Spinal cord (tissue), 10 donors: ENCODE data around the gene TPSB2. TPM values are rescaled to one million over a fixed set of nuclear protein-coding genes. Genes with fewer than 3 reads are reported as not detected.
"Not testable (repeated sequence)": the region's sequence is repeated elsewhere in the genome, so short reads cannot be mapped to it uniquely, and the experiment has no call there.

ENCODE experiments used
- DNase-seq, 6 donors: peaks; one replicate each; pipeline versions ENCODE4 v3.0.0 to v3.0.0-alpha.2; 2013 to 2015; ENCODE audit warnings: low spot score in 6 of 6, low read depth in 4 of 6
- H3K27ac ChIP-seq: one replicate; pipeline ENCODE4 v1.5.1; 2013; ENCODE audit warnings: low read depth, low read length, control low read depth
- H3K27me3 ChIP-seq: one replicate; pipeline ENCODE4 v1.6.1; 2013; ENCODE audit warnings: low read length; ENCODE audit not compliant: control insufficient read depth, insufficient read depth
- H3K36me3 ChIP-seq: one replicate; pipeline ENCODE4 v1.6.1; 2013; ENCODE audit warnings: low read length; ENCODE audit not compliant: control insufficient read depth, insufficient read depth
- H3K4me1 ChIP-seq: one replicate; pipeline ENCODE4 v1.6.1; 2013; ENCODE audit warnings: low read length; ENCODE audit not compliant: control insufficient read depth, insufficient read depth
- H3K4me3 ChIP-seq: one replicate; pipeline ENCODE4 v1.5.1; 2013; ENCODE audit warnings: low read depth, low read length, control low read depth
- H3K9me3 ChIP-seq: one replicate; pipeline ENCODE4 v1.6.1; 2013; ENCODE audit warnings: low read length; ENCODE audit not compliant: control insufficient read depth, insufficient read depth
- WGBS: methylation state at CpG from one replicate; pipeline ENCODE4 v1.1.5; 2013; ENCODE audit warnings: missing lambda C conversion rate; ENCODE audit not compliant: insufficient coverage; 5-methylcytosine and 5-hydroxymethylcytosine counted together
- long read RNA-seq, 4 donors: transcript quantifications; one replicate each; lab custom pipeline, GENCODE V29; 2026
- polyA plus RNA-seq, 2 donors: library from polyadenylated mRNA; unstranded; fragments of 120-200 nt; gene quantifications; one replicate each; pipeline ENCODE4 v1.2.1, GENCODE V29; 2013; ENCODE audit not compliant: insufficient read length in 2 of 2
- total RNA-seq, 2 donors: library from RNA; depleted of rRNA in 1 of 2; stranded (reverse); fragments of 120-200 nt in 1 of 2; fragments of >200 nt in 1 of 2; gene quantifications; one replicate each; pipeline versions ENCODE4 v1.2.3 to v1.2.4, GENCODE V29; 2013 to 2014
- donor health status: healthy.

Gene TPSB2
- under 1 TPM in 1 of 2 donors, not detected in 1; 0.61 TPM for total RNA-seq
- 1 to 10 TPM in 1 of 2 donors, not detected in 1; 1.5 TPM for polyA plus RNA-seq
- long read RNA-seq, donor 1, partial matches to known transcripts = 0 of 2 reads
- long read RNA-seq, donor 1, other reads (novel, unspliced or antisense) = 0 of 2 reads
- long read RNA-seq, donor 2 = 0 reads
- long read RNA-seq, donor 3 = 0 reads
- long read RNA-seq, donor 4 = 0 reads

DNA sequence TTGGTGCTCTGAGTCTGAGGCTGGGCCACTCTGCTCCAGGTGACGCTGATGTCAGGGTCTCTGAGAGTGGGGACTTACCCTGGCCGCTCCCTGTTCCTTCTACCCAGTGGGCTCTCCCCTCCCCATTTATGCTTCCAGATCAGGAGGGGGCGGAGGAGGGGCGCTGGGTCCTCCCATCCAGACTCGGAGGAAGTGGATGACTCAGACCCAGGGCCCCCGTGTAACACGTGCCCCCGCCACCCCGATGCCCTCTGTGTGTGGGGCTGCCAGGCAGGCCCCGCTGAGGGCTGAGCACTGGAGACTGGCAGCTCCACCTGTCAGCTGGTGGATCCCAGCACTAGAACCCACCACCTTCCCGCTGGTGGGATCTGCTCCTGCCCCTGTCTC lies at the start of gene TPSB2:
Gene TPSB2 (minus strand): TSS at position 101 of the 387 bp plus-strand sequence. CDS start 233 bp downstream, outside the sequence.
- H3K4me3 ChIP-seq, H3K36me3 ChIP-seq, H3K4me1 ChIP-seq, H3K27me3 ChIP-seq, DNase-seq, H3K27ac ChIP-seq, H3K9me3 ChIP-seq: not testable (repeated sequence)
- no CpG with 5 or more reads among the region's 11 CpGs for WGBS

DNA sequence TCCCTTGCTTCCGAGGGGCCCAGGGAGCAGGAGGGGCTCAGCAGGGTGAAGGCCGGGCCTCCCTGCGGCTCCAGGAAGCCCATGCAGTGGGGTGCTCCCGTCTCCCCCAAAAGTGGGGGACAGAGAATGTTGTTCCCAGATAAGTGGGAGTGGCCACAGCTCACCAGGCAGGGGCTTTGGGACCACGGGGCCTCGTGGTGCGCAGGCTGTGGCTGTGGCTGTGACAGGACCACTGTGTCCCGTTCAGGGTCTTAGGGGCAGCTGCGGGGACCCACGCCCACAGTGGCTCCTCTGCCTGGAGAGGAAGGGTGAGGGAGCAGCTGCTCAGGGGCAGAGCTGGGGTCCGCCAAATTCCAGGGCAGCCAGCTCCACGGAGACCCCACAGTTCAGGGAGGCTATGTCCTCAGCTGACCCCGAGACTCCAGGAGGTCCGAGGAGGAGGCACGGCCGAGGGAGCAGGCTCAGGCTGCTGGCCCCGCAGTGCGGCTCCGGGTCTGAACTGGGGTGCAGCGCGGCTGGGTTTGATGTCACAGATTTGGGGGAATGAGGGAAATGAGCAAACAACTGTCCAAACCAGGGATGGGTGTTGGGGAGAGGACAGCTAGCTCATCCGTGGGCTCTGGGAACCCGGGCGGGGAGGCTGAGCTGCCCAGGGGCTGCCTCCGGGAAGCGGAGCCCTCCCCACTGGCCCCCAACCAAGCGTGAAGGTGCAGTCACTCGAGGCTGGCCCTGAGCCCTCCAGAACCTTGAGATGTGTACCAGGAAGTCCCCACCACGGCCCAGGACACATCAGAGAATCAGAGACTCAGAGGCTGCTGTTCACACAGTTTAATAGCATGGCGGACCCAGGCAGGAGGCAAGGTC lies 49.3 kb upstream of the TPSB2 start:
- Histone ChIP-seq H3K27ac (no peak overlapping the region), H3K4me1 (peaks cover 4% of the 10 kb centered on the region), H3K27me3 (peaks cover 10% of the 10 kb centered on the region), H3K36me3 (no peaks in the 10 kb centered on the region), H3K9me3 (no peaks in the 10 kb centered on the region), H3K4me3 (no peak overlapping the region)
- WGBS = 83% methylated on average over 30 of the region's 30 CpGs
- DNase-seq = no peak

- H3K4me1 ChIP-seq = peaks cover 4% of the 10 kb centered on the region
- H3K4me3 ChIP-seq = no peak overlapping the region
- no peaks in the 10 kb centered on the region for H3K36me3 ChIP-seq
- peaks cover 10% of the 10 kb centered on the region for H3K27me3 ChIP-seq
- 29% methylated on average over 12 of the region's 18 CpGs for WGBS
- no peak overlapping the region for H3K27ac ChIP-seq
- H3K9me3 ChIP-seq = no peaks in the 10 kb centered on the region
- DNase-seq = no peak
Observed at GRCh38 chr16:1278477-1278876, 48.5 kb upstream of the TPSB2 start.

GRCh38 chr16:1277617-1278282 lies 47.8 kb upstream of the TPSB2 start:
- WGBS = 58% methylated on average over 21 of the region's 21 CpGs
- peaks cover 10% of the 10 kb centered on the region for H3K27me3 ChIP-seq
- H3K9me3 ChIP-seq = no peaks in the 10 kb centered on the region
- no peaks in the 10 kb centered on the region for H3K36me3 ChIP-seq
- no peak overlapping the region for H3K27ac ChIP-seq
- H3K4me1 ChIP-seq = peaks cover 4% of the 10 kb centered on the region
- no peak for DNase-seq
- no peak overlapping the region for H3K4me3 ChIP-seq

GRCh38 chr16:1277151-1277598 lies 47.2 kb upstream of the TPSB2 start:
- peaks cover 10% of the 10 kb centered on the region for H3K27me3 ChIP-seq
- peaks cover 7% of the 10 kb centered on the region for H3K4me1 ChIP-seq
- 82% methylated on average over 15 of the region's 19 CpGs for WGBS

GRCh38 chr16:1276580-1276878 lies 46.5 kb upstream of the TPSB2 start:
- H3K27me3 ChIP-seq = peaks cover 10% of the 10 kb centered on the region
- WGBS = 83% methylated on average over 6 of the region's 14 CpGs
- no peak overlapping the region for H3K27ac ChIP-seq
- DNase-seq = no peak
- no peak overlapping the region for H3K4me3 ChIP-seq
- H3K36me3 ChIP-seq = no peaks in the 10 kb centered on the region
- H3K4me1 ChIP-seq = peaks cover 14% of the 10 kb centered on the region
- no peaks in the 10 kb centered on the region for H3K9me3 ChIP-seq

More at GRCh38 chr16:1277151-1277598, 47.2 kb upstream of the TPSB2 start:
- DNase-seq = no peak
- Histone ChIP-seq H3K9me3 (no peaks in the 10 kb centered on the region), H3K27ac (no peak overlapping the region), H3K36me3 (no peaks in the 10 kb centered on the region), H3K4me3 (no peak overlapping the region)

DNA sequence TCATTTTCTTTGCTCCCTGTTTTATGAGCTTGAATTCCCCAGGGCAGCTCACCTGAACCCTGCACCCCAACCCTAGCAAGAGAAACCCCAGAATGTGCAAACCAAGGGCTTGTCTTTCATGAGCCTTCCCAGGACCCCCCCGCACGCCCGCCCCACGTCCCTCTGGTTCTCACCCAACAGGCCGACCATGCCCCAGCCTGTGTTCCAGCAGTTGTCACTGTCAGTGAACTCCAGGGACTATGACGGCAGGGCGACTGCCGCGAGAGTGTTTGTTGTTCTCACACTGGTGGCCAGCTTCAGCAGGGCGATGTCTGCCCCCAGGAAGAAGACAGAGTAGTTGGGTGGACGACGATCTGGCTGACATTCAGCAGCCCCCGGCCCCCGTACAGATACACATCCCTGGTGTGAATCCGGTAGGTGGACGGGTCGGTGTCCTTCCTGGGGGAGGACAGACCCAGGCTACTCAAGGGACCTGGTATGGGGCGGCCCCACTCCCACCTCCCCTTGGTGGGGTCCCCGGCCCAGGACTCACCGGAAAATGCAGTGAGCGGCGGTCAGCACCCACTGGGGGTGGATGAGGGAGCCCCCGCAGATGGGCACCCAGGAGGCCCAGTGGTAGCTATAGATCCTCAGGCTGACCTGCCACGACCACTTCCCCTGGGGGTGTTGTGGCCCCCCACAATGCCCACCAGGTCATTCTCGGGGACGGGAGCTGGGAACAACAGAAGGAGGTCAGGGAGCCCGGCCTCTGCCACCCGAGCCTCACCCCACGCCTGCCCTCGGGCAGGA lies 46.0 kb upstream of the TPSB2 start:
- Histone ChIP-seq H3K4me1 (peaks cover 19% of the 10 kb centered on the region), H3K27ac (no peak overlapping the region), H3K9me3 (no peaks in the 10 kb centered on the region), H3K27me3 (peaks cover 10% of the 10 kb centered on the region), H3K4me3 (no peak overlapping the region), H3K36me3 (no peaks in the 10 kb centered on the region)
- no peak for DNase-seq
- WGBS = 71% methylated on average over 24 of the region's 30 CpGs

DNA sequence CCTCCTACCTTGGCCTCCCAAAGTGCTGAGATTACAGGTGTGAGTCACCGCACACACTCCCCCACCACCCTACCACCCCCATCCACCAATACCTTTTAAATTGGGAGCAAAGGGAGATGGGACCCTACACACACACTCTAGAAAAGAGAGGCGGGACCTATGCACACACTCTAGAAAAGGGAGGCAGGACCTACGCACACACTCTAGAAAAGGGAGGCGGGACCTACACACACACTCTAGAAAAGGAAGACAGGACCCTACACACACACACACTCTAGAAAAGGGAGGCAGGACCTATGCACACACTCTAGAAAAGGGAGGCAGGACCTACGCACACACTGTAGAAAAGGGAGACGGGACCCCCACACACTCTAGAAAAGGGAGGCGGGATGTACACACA lies 44.8 kb upstream of the TPSB2 start:
- Histone ChIP-seq H3K4me3 (no peak overlapping the region), H3K4me1 (peaks cover 22% of the 10 kb centered on the region), H3K27me3 (peaks cover 10% of the 10 kb centered on the region), H3K9me3 (no peaks in the 10 kb centered on the region), H3K27ac (no peak overlapping the region), H3K36me3 (no peaks in the 10 kb centered on the region)
- no peak for DNase-seq
- WGBS = no CpG with 5 or more reads among the region's 7 CpGs

- no peaks in the 10 kb centered on the region for H3K36me3 ChIP-seq
- DNase-seq = no peak
- no peaks in the 10 kb centered on the region for H3K9me3 ChIP-seq
- H3K4me1 ChIP-seq = peaks cover 22% of the 10 kb centered on the region
- peaks cover 10% of the 10 kb centered on the region for H3K27me3 ChIP-seq
- no peak overlapping the region for H3K4me3 ChIP-seq
- no peak overlapping the region for H3K27ac ChIP-seq
- WGBS = 91% methylated on average over 15 of the region's 15 CpGs
Observed at GRCh38 chr16:1273816-1274215, 43.8 kb upstream of the TPSB2 start.
